DOHH2 (cell line): ENCODE results near the gene IRF6.

ENCODE experiments used
- H3F3A ChIP-seq: fragments of 200-600 bp; sonication (generic), shearing (Covaris generic); 2 replicates; pipeline ENCODE4 v1.6.0; 2016; ENCODE audit warnings: antibody characterized with exemption, mild to moderate bottlenecking; ENCODE audit not compliant: control insufficient read depth, insufficient read depth
- H3K27ac ChIP-seq: fragments of 200-600 bp; sonication (generic); 2 replicates; pipeline ENCODE4 v1.5.1; 2014; ENCODE audit warnings: low read depth, mild to moderate bottlenecking, low read length, moderate library complexity
- H3K27me3 ChIP-seq: fragments of 200-600 bp; sonication (generic); 2 replicates; pipeline ENCODE4 v1.6.1; 2014; ENCODE audit warnings: mild to moderate bottlenecking, low read length, mixed read lengths; ENCODE audit not compliant: control insufficient read depth
- H3K36me3 ChIP-seq: fragments of 200-600 bp; sonication (generic); 2 replicates; pipeline ENCODE4 v1.6.1; 2014; ENCODE audit warnings: mild to moderate bottlenecking, low read length, moderate library complexity, mixed read lengths; ENCODE audit not compliant: control insufficient read depth
- H3K4me1 ChIP-seq: fragments of 200-600 bp; sonication (generic); 2 replicates; pipeline ENCODE4 v1.6.1; 2014; ENCODE audit warnings: mild to moderate bottlenecking, low read length, mixed read lengths; ENCODE audit not compliant: control insufficient read depth
- H3K4me2 ChIP-seq: fragments of 200-600 bp; sonication (generic); 2 replicates; pipeline ENCODE4 v1.6.0; 2014; ENCODE audit warnings: mild to moderate bottlenecking, low read length, moderate library complexity
- H3K4me3 ChIP-seq: fragments of 200-600 bp; sonication (generic); 2 replicates; pipeline ENCODE4 v1.5.1; 2014; ENCODE audit warnings: mild to moderate bottlenecking, low read length, mixed read lengths
- H3K79me2 ChIP-seq: fragments of 200-600 bp; sonication (generic); 2 replicates; pipeline ENCODE4 v1.6.1; 2014; ENCODE audit warnings: mild to moderate bottlenecking, low read length, mixed read lengths; ENCODE audit not compliant: control insufficient read depth
- H3K9me2 ChIP-seq: fragments of 200-600 bp; sonication (generic); replicated peaks from 2 replicates; pipeline ENCODE4 v1.6.1; 2014; ENCODE audit warnings: mild to moderate bottlenecking, low read length, mixed read lengths; ENCODE audit not compliant: control insufficient read depth
- H3K9me3 ChIP-seq: fragments of 200-600 bp; sonication (generic); 2 replicates; pipeline ENCODE4 v1.6.1; 2014; ENCODE audit warnings: antibody characterized with exemption, low read length, mixed read lengths; ENCODE audit not compliant: control insufficient read depth, insufficient read depth
- H4K20me1 ChIP-seq: fragments of 200-600 bp; sonication (generic); 2 replicates; pipeline ENCODE4 v1.6.0; 2014; ENCODE audit warnings: low read depth, mild to moderate bottlenecking, antibody characterized with exemption, low read length, moderate library complexity; ENCODE audit not compliant: control insufficient read depth, insufficient read depth
- EZH2phosphoT487 ChIP-seq: fragments of 200-600 bp; sonication (generic); IDR thresholded peaks from 2 replicates; pipeline ENCODE4 v1.6.1; 2017; ENCODE audit warnings: borderline replicate concordance, mild to moderate bottlenecking, antibody characterized with exemption, low read length, moderate library complexity, mixed read lengths
- TF ChIP-seq, protein P1 (sequence below): fragments of 200-600 bp; sonication (generic); IDR thresholded peaks from one replicate; pipeline ENCODE4 v1.5.1; 2014; ENCODE audit warnings: antibody characterized with exemption, mild to moderate bottlenecking, low read depth, low read length; ENCODE audit not compliant: poor library complexity, severe bottlenecking

IRF6 gene

DNA sequence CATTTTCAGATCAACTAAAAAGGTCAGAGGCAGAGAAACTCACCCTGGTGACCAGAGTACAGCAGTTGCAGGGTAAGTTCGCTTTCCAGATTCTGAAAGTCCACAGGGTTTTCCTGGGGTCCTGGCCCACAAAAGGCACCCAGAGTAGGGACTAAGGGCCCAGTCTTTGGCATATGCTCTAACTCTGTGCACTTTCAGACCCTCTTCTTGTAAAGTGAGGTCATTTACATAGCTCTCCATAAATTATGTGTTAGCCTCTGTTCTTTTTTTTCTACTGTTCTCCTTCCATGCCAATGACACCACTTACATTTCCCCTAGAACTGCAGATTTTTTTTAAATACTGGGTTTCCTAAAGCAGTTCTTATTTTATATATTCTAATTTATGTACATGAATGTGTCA is 27.8 kb downstream of the IRF6 start:
- H3K27ac ChIP-seq: no peak overlapping the region
- no peak overlapping the region for H3K4me3 ChIP-seq
- 0 out of 2 replicates have a peak, but pooled peaks cover 2% of the 10 kb centered on the region for H3F3A ChIP-seq
- H4K20me1 ChIP-seq: no peaks in the 10 kb centered on the region
- TF ChIP-seq, protein P1, sequence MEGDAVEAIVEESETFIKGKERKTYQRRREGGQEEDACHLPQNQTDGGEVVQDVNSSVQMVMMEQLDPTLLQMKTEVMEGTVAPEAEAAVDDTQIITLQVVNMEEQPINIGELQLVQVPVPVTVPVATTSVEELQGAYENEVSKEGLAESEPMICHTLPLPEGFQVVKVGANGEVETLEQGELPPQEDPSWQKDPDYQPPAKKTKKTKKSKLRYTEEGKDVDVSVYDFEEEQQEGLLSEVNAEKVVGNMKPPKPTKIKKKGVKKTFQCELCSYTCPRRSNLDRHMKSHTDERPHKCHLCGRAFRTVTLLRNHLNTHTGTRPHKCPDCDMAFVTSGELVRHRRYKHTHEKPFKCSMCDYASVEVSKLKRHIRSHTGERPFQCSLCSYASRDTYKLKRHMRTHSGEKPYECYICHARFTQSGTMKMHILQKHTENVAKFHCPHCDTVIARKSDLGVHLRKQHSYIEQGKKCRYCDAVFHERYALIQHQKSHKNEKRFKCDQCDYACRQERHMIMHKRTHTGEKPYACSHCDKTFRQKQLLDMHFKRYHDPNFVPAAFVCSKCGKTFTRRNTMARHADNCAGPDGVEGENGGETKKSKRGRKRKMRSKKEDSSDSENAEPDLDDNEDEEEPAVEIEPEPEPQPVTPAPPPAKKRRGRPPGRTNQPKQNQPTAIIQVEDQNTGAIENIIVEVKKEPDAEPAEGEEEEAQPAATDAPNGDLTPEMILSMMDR: no peak
- no peak for TF ChIP-seq EZH2phosphoT487
- H3K4me2 ChIP-seq: no peak overlapping the region
- peaks cover 33% of the 10 kb centered on the region for H3K36me3 ChIP-seq
- peaks cover 13% of the 10 kb centered on the region for H3K79me2 ChIP-seq
- H3K9me2 ChIP-seq: no peaks in the 10 kb centered on the region
- peaks cover 26% of the 10 kb centered on the region for H3K4me1 ChIP-seq
- H3K9me3 ChIP-seq: no peaks in the 10 kb centered on the region
- no peaks in the 10 kb centered on the region for H3K27me3 ChIP-seq

GRCh38 chr1:209777587-209777986 is 28.4 kb downstream of the IRF6 start:
- TF ChIP-seq, protein P1: no peak
- TF ChIP-seq EZH2phosphoT487: no peak

GRCh38 chr1:209775678-209776077 is 30.3 kb downstream of the IRF6 start:
- Histone ChIP-seq H3K27ac (no peak overlapping the region), H3F3A (0 out of 2 replicates have a peak, but pooled peaks cover 2% of the 10 kb centered on the region), H3K79me2 (no peaks in the 10 kb centered on the region), H3K4me1 (peaks cover 25% of the 10 kb centered on the region), H3K4me3 (peak overlapping the region; percentile 34; the same call in 1 of the 2 replicates), H4K20me1 (no peaks in the 10 kb centered on the region), H3K9me3 (peaks cover 6% of the 10 kb centered on the region; the same call in 1 of the 2 replicates), H3K36me3 (peaks cover 19% of the 10 kb centered on the region), H3K27me3 (no peaks in the 10 kb centered on the region), H3K9me2 (no peaks in the 10 kb centered on the region), H3K4me2 (peak overlapping the region; percentile 63)
- TF ChIP-seq EZH2phosphoT487: no peak
- TF ChIP-seq, protein P1: no peak

More at GRCh38 chr1:209777587-209777986, 28.4 kb downstream of the IRF6 start:
- no peaks in the 10 kb centered on the region for H3K27me3 ChIP-seq
- no peaks in the 10 kb centered on the region for H4K20me1 ChIP-seq
- H3K9me2 ChIP-seq: no peaks in the 10 kb centered on the region
- no peak overlapping the region for H3K4me2 ChIP-seq
- no peak overlapping the region for H3K27ac ChIP-seq
- H3F3A ChIP-seq: 0 out of 2 replicates have a peak, but pooled peaks cover 2% of the 10 kb centered on the region
- H3K4me3 ChIP-seq: no peak overlapping the region
- H3K79me2 ChIP-seq: peaks cover 8% of the 10 kb centered on the region
- H3K4me1 ChIP-seq: peaks cover 25% of the 10 kb centered on the region
- H3K36me3 ChIP-seq: peaks cover 28% of the 10 kb centered on the region
- no peaks in the 10 kb centered on the region for H3K9me3 ChIP-seq
